Esophagus muscularis mucosa (tissue), 3 donors: ENCODE results near the gene METTL26.

Experiments used
- CTCF ChIP-seq, 3 experiments: fragments of 200-600 bp in 2 of 3; fragments of 450-650 bp in 1 of 3; sonication (generic) in 2 of 3; IDR thresholded peaks; one replicate each; pipeline ENCODE4 v1.5.1; 2017 to 2019; ENCODE audit warnings: antibody characterized with exemption in 3 of 3, mild to moderate bottlenecking in 2 of 3, moderate library complexity in 1 of 3
- POLR2A ChIP-seq: fragments of 450-650 bp; IDR thresholded peaks from one replicate; pipeline ENCODE4 v1.6.1; 2017; ENCODE audit warnings: antibody characterized with exemption, moderate library complexity, mild to moderate bottlenecking, low read depth
- POLR2AphosphoS5 ChIP-seq, 2 donors: sonication (generic); formaldehyde crosslinking; IDR thresholded peaks; one replicate each; pipeline ENCODE4 v1.6.1; 2017; ENCODE audit warnings: antibody characterized with exemption in 2 of 2

- TF ChIP-seq CTCF (IDR thresholded peaks at IDR 0.05) (no peak), POLR2AphosphoS5 (IDR thresholded peaks at IDR 0.05) (no peak), POLR2A (no peak)
Observed at GRCh38 chr16:677316-678190, 41.4 kb upstream of the METTL26 start.
